Panc1 (cell line): Measurements from ENCODE around the gene MAGEA8.

ENCODE experiments used
- CTCF ChIP-seq: fragments of 450-650 bp; IDR thresholded peaks from 2 replicates; pipeline ENCODE4 v1.5.1; 2017; ENCODE audit warnings: mild to moderate bottlenecking
- POLR2AphosphoS5 ChIP-seq: IDR thresholded peaks from 2 replicates; pipeline ENCODE4 v1.6.1; 2012; ENCODE audit warnings: mild to moderate bottlenecking, low read depth, low read length, moderate library complexity
- SIN3A ChIP-seq: IDR thresholded peaks from 2 replicates; pipeline ENCODE4 v1.6.1; 2012; ENCODE audit warnings: low read depth, mild to moderate bottlenecking, low read length, moderate library complexity, borderline replicate concordance; ENCODE audit not compliant: insufficient read depth
- TCF7L2 ChIP-seq: IDR thresholded peaks from 2 replicates; pipeline ENCODE4 v1.6.1; 2011; ENCODE audit warnings: mild to moderate bottlenecking, low read depth, low read length, inconsistent platforms
- TF ChIP-seq, protein P1 (sequence below), 2 experiments: IDR thresholded peaks; 2 replicates each; pipeline ENCODE4 v1.6.1; 2011 to 2012; ENCODE audit warnings: low read depth in 2 of 2, control low read depth in 1 of 2, low read length in 1 of 2, mild to moderate bottlenecking in 1 of 2, moderate library complexity in 1 of 2; ENCODE audit not compliant: insufficient read depth in 1 of 2

GRCh38 chrX:149908727-149909126 is 27.7 kb downstream of the MAGEA8 start:
- TF ChIP-seq CTCF = no peak
- TF ChIP-seq, protein P1, sequence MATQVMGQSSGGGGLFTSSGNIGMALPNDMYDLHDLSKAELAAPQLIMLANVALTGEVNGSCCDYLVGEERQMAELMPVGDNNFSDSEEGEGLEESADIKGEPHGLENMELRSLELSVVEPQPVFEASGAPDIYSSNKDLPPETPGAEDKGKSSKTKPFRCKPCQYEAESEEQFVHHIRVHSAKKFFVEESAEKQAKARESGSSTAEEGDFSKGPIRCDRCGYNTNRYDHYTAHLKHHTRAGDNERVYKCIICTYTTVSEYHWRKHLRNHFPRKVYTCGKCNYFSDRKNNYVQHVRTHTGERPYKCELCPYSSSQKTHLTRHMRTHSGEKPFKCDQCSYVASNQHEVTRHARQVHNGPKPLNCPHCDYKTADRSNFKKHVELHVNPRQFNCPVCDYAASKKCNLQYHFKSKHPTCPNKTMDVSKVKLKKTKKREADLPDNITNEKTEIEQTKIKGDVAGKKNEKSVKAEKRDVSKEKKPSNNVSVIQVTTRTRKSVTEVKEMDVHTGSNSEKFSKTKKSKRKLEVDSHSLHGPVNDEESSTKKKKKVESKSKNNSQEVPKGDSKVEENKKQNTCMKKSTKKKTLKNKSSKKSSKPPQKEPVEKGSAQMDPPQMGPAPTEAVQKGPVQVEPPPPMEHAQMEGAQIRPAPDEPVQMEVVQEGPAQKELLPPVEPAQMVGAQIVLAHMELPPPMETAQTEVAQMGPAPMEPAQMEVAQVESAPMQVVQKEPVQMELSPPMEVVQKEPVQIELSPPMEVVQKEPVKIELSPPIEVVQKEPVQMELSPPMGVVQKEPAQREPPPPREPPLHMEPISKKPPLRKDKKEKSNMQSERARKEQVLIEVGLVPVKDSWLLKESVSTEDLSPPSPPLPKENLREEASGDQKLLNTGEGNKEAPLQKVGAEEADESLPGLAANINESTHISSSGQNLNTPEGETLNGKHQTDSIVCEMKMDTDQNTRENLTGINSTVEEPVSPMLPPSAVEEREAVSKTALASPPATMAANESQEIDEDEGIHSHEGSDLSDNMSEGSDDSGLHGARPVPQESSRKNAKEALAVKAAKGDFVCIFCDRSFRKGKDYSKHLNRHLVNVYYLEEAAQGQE (IDR thresholded peaks at IDR 0.05; ENCODE audit: insufficient read depth in 1 of 2, low read depth in 2 of 2, low read length in 1 of 2) = no peak
- no peak for TF ChIP-seq POLR2AphosphoS5
- no peak for TF ChIP-seq TCF7L2
- TF ChIP-seq SIN3A = no peak
